GM12878 (cell line): ENCODE measurements around the gene ITK. TPM values are rescaled to one million over a fixed set of nuclear protein-coding genes. Genes with fewer than 3 reads are reported as not detected.
A peak's percentile ranks its signal among the peaks of the same experiment; 100 is the strongest.

Experiments used
- ASH2L ChIP-seq: fragments of 300-600, 200-600 bp; sonication (generic); IDR thresholded peaks from 2 replicates; pipeline ENCODE4 v1.6.1; 2017; ENCODE audit warnings: low read depth, mild to moderate bottlenecking, borderline replicate concordance
- BCL3 ChIP-seq: IDR thresholded peaks from 2 replicates; pipeline ENCODE4 v1.6.1; 2011; ENCODE audit warnings: borderline replicate concordance, low read depth, mild to moderate bottlenecking, moderate library complexity, low read length; ENCODE audit not compliant: insufficient read depth, poor library complexity, severe bottlenecking
- CEBPB ChIP-seq, 2 experiments: fragments of 150-350 bp in 1 of 2; IDR thresholded peaks; 2 replicates each; pipeline ENCODE4 v1.6.1; 2012 to 2014; ENCODE audit warnings: low read depth in 2 of 2, low read length in 2 of 2, borderline replicate concordance in 1 of 2, inconsistent platforms in 1 of 2
- CHD1 ChIP-seq: IDR thresholded peaks from 2 replicates; pipeline ENCODE4 v1.6.1; 2012; ENCODE audit warnings: low read depth, low read length, improper control_type of control experiment
- CHD2 ChIP-seq: IDR thresholded peaks from 2 replicates; pipeline ENCODE4 v1.6.1; 2011; ENCODE audit warnings: low read depth, low read length, improper control_type of control experiment, borderline replicate concordance
- CREM ChIP-seq: IDR thresholded peaks from 2 replicates; pipeline ENCODE4 v1.6.1; 2014; ENCODE audit warnings: antibody characterized with exemption, low read depth
- ELK1 ChIP-seq: IDR thresholded peaks from 2 replicates; pipeline ENCODE4 v1.6.1; 2012; ENCODE audit warnings: low read depth, low read length, improper control_type of control experiment
- EP300 ChIP-seq, 2 experiments: fragments of 150-350 bp in 1 of 2; IDR thresholded peaks; 2 replicates each; pipeline ENCODE4 v1.6.1; 2011 to 2012; ENCODE audit warnings: low read depth in 2 of 2, low read length in 2 of 2, borderline replicate concordance in 1 of 2, improper control_type of control experiment in 1 of 2, inconsistent platforms in 1 of 2; ENCODE audit not compliant: control insufficient read depth in 1 of 2
- HDAC2 ChIP-seq: fragments of 200-600 bp; sonication (generic); IDR thresholded peaks from 2 replicates; pipeline ENCODE4 v1.6.1; 2017
- HDAC6 ChIP-seq: fragments of 200-600 bp; sonication (generic); IDR thresholded peaks from one replicate; pipeline ENCODE4 v1.8.0; 2017; ENCODE audit warnings: antibody characterized with exemption; ENCODE audit not compliant: unreplicated experiment
- IRF3 ChIP-seq: fragments of 450-650 bp; IDR thresholded peaks from 2 replicates; pipeline ENCODE4 v1.6.1; 2014; ENCODE audit warnings: mild to moderate bottlenecking
- LARP7 ChIP-seq: fragments of 450-650 bp; IDR thresholded peaks from 2 replicates; pipeline ENCODE4 v1.6.1; 2017; ENCODE audit warnings: mild to moderate bottlenecking
- MEF2A ChIP-seq: IDR thresholded peaks from 2 replicates; pipeline ENCODE4 v1.6.1; 2011; ENCODE audit warnings: low read depth, mild to moderate bottlenecking, low read length, moderate library complexity; ENCODE audit not compliant: insufficient read depth
- MYB ChIP-seq: fragments of 150-350 bp; IDR thresholded peaks from 2 replicates; pipeline ENCODE4 v1.6.1; 2014; ENCODE audit warnings: mild to moderate bottlenecking, low read depth, low read length, borderline replicate concordance
- NFIC ChIP-seq: IDR thresholded peaks from 2 replicates; pipeline ENCODE4 v1.6.1; 2012; ENCODE audit warnings: low read depth, mild to moderate bottlenecking, inconsistent platforms, low read length, moderate library complexity
- PAX5 ChIP-seq: IDR thresholded peaks from 2 replicates; pipeline ENCODE4 v1.6.1; 2011; ENCODE audit warnings: low read depth, low read length, borderline replicate concordance
- POU2F2 ChIP-seq: IDR thresholded peaks from 3 replicates; pipeline ENCODE4 v1.6.1; 2011; ENCODE audit warnings: low read depth, mild to moderate bottlenecking, low read length, borderline replicate concordance
- RAD21 ChIP-seq: IDR thresholded peaks from 2 replicates; pipeline ENCODE4 v1.6.1; 2011; ENCODE audit warnings: mild to moderate bottlenecking, low read depth, low read length, moderate library complexity; ENCODE audit not compliant: insufficient read depth
- RCOR1 ChIP-seq: conservative IDR thresholded peaks from 2 replicates; pipeline ENCODE4 v1.6.1; 2012; ENCODE audit warnings: low read depth, low read length, improper control_type of control experiment
- RFX5 ChIP-seq: IDR thresholded peaks from 2 replicates; pipeline ENCODE4 v1.6.1; 2011; ENCODE audit warnings: low read depth, low read length, improper control_type of control experiment
- RUNX3 ChIP-seq: IDR thresholded peaks from 2 replicates; pipeline ENCODE4 v1.6.1; 2012; ENCODE audit warnings: low read length, inconsistent platforms
- SMAD5 ChIP-seq: IDR thresholded peaks from 2 replicates; pipeline ENCODE4 v1.6.1; 2016; ENCODE audit warnings: antibody characterized with exemption, low read depth
- SMC3 ChIP-seq: IDR thresholded peaks from 2 replicates; pipeline ENCODE4 v1.6.1; 2011; ENCODE audit warnings: low read length, improper control_type of control experiment, borderline replicate concordance
- SP1 ChIP-seq: IDR thresholded peaks from one replicate; pipeline ENCODE4 v1.6.1; 2011; ENCODE audit warnings: low read depth, low read length
- SRF ChIP-seq, 2 experiments: IDR thresholded peaks; 2 replicates each; pipeline ENCODE4 v1.6.1; 2011; ENCODE audit warnings: low read depth in 2 of 2, low read length in 2 of 2, mild to moderate bottlenecking in 1 of 2, moderate library complexity in 1 of 2
- SUZ12 ChIP-seq: fragments of 200-600 bp; sonication (generic); IDR thresholded peaks from one replicate; pipeline ENCODE4 v1.6.1; 2018; ENCODE audit warnings: antibody characterized with exemption, mild to moderate bottlenecking; ENCODE audit not compliant: unreplicated experiment
- TBL1XR1 ChIP-seq: IDR thresholded peaks from 2 replicates; pipeline ENCODE4 v1.6.1; 2012; ENCODE audit warnings: low read depth, low read length, improper control_type of control experiment
- TCF12 ChIP-seq: IDR thresholded peaks from 2 replicates; pipeline ENCODE4 v1.6.1; 2011; ENCODE audit warnings: low read depth, mild to moderate bottlenecking, low read length
- polyA plus RNA-seq, 11 experiments: library from polyadenylated mRNA; depleted of rRNA in 4 of 11; unstranded in 6 of 11; stranded (reverse) in 5 of 11; fragments of >200 nt; fragmentation: Nextera tagmentation in 4 of 11; fragmentation: Illumina TruSeq in 1 of 11; extraction: Ambion mirVana in 4 of 11; extraction: Trizol in 1 of 11; gene quantifications; 1 replicate in 1 of 11; 2 replicates in 10 of 11; pipeline versions ENCODE4 v1.2.1 to v1.2.3, GENCODE V29; 2011 to 2016; ENCODE audit warnings: inconsistent platforms in 2 of 11, missing spikeins in 2 of 11, low read depth in 1 of 11
- total RNA-seq, 4 experiments: library from RNA; depleted of rRNA in 3 of 4; stranded (reverse); fragments of >200 nt in 3 of 4; fragmentation: Illumina TruSeq in 1 of 4; extraction: Trizol in 1 of 4; gene quantifications; 2 replicates each; pipeline versions ENCODE4 v1.2.1 to v1.2.3, GENCODE V29; 2013 to 2021

Gene ITK
- total and polyA plus RNA-seq, 10 of the 15 experiments (the other 5 are each of a cell fraction or from before 2014, with no cell fraction given) = 0.05 to 2.4 (median 0.76) TPM

- TF ChIP-seq MEF2A (no peak), TBL1XR1 (0 out of 2 replicates have a peak, but pooled peaks have one; percentile 15), MYB (no peak), CHD1 (no peak), LARP7 (no peak), RCOR1 (no peak), BCL3 (no peak), CREM (no peak), EP300 (IDR thresholded peaks at IDR 0.05; ENCODE audit: borderline replicate concordance in 1 of 2, control insufficient read depth in 1 of 2, low read depth in 2 of 2, low read length in 2 of 2) (no peak), RFX5 (no peak), SMC3 (no peak), CEBPB (IDR thresholded peaks at IDR 0.05; ENCODE audit: borderline replicate concordance in 1 of 2, low read depth in 2 of 2, low read length in 2 of 2) (no peak), NFIC (0 out of 2 replicates have a peak, but pooled peaks have one; percentile 25), HDAC6 (no peak), SUZ12 (no peak), TCF12 (no peak), RUNX3 (peak; percentile 52; the same call in 1 of the 2 replicates), ELK1 (no peak), SMAD5 (no peak), ASH2L (no peak), PAX5 (no peak), POU2F2 (no peak), RAD21 (no peak), HDAC2 (no peak), SP1 (no peak), CHD2 (0 out of 2 replicates have a peak, but pooled peaks have one; percentile 31), SRF (IDR thresholded peaks at IDR 0.05; ENCODE audit: low read depth in 2 of 2, low read length in 2 of 2) (no peak), IRF3 (no peak)
Observed at GRCh38 chr5:157143127-157143971, 37.3 kb upstream of the ITK start (continued).
